AG09319 (cell line): ENCODE results near the gene KRTAP10-2.

ENCODE experiments used
- DNase-seq: peaks from one replicate; pipeline ENCODE4 v3.0.0-alpha.2; 2010; ENCODE audit warnings: low read depth; ENCODE audit errors: extremely low read depth
- CTCF ChIP-seq: IDR thresholded peaks from 2 replicates; pipeline ENCODE4 v1.5.1; 2011; ENCODE audit warnings: low read depth, mild to moderate bottlenecking, inconsistent platforms, low read length, moderate library complexity

The KRTAP10-2 gene

GRCh38 chr21:44518686-44519085 lies 32.6 kb downstream of the KRTAP10-2 start:
- no peak for TF ChIP-seq CTCF
- no peak for DNase-seq

- no peak for TF ChIP-seq CTCF
- DNase-seq = no peak
Observed at GRCh38 chr21:44517175-44517899, 34.0 kb downstream of the KRTAP10-2 start.

- no peak for DNase-seq
Observed at GRCh38 chr21:44516828-44517174, 34.5 kb downstream of the KRTAP10-2 start.

GRCh38 chr21:44516342-44516741 lies 35.0 kb downstream of the KRTAP10-2 start:
- TF ChIP-seq CTCF = no peak
- DNase-seq = no peak

More at GRCh38 chr21:44516828-44517174, 34.5 kb downstream of the KRTAP10-2 start:
- no peak for TF ChIP-seq CTCF

DNA sequence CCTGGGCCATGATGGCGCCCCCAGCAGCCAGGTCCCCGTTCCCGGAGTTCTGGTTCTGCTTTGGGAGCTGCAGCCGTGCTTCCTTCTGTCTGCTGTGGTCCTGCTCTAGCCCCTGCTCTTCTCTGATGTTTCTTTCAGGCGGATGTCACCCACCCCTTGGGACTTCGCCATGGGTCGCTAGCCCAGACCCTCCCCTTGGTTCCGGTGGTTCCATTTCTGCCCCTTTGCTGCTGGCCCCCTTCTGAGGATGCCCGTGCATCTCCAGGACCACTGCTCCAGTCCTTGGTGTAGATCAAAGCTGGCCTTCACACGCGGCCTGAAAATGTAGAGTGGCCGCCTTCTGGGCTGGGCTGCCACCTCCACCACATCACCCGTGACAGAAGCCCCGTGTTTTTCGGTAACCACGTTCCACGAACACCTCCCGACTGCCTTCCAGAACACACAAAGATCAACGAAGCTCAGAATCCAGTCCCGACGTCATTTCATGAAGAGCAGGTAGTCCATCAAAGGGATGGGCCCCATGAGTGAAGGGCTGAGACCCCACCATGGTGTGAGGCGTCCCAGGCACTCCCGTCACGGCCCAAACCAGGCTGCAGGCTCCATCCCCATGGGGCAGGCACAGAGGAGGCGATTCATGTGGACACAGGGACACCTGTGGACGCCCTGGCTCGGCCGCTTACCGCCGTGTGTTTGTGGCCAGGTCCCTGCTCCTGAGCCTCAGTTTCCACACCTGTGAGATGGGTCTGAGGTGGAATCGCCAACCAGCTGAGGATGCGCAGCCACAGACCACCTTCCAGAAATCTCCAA lies 35.7 kb downstream of the KRTAP10-2 start:
- no peak for DNase-seq
- TF ChIP-seq CTCF = no peak

GRCh38 chr21:44514746-44515358 lies 36.5 kb downstream of the KRTAP10-2 start:
- no peak for DNase-seq
- TF ChIP-seq CTCF = no peak

- TF ChIP-seq CTCF = no peak
- no peak for DNase-seq
Observed at GRCh38 chr21:44514218-44514520, 37.1 kb downstream of the KRTAP10-2 start.
